ENCODE data around the gene DSCAM. TPM values are rescaled to one million over a fixed set of nuclear protein-coding genes. Genes with fewer than 3 reads are reported as not detected.

The DSCAM gene
- total RNA-seq, 1 experiment from 2014 or later: not detected

- BruUV-seq (replicated peaks): no TSS peak
- CTCF ChIA-PET: no interaction called here
These were observed 684.9 kb downstream of the DSCAM start for GRCh38 chr21:40162075-40162474.

GRCh38 chr21:40160911-40161310 is 686.0 kb downstream of the DSCAM start:
- H3K4me1 ChIP-seq (ENCODE audit: control insufficient read depth in 1 of 2, insufficient read depth in 2 of 2, low read length in 2 of 2): no peaks in the 10 kb centered on the region; a peak in 1 of 4 replicates
- H3K27ac ChIP-seq (ENCODE audit: low read depth, low read length): no peak overlapping the region
- ChIA-PET RAD21 (ENCODE audit: low non-redundant PET in 1 of 2, low total read pairs in 2 of 2, uncharacterized antibody in 2 of 2, unreplicated experiment in 2 of 2) (no interaction called here), CTCF (no interaction called here), POLR2A (no interaction called here)
- DNase-seq (ENCODE audit: low read depth, low spot score) (no peak), ATAC-seq (no peak)
- H3K27me3 ChIP-seq (ENCODE audit: insufficient read depth, low read length): no peaks in the 10 kb centered on the region
- H3K9me2 ChIP-seq (ENCODE audit: insufficient read depth): no peaks in the 10 kb centered on the region
- intact Hi-C loops (cut with micrococcal nuclease): no loop called here
- peaks cover 0 to 35% of the 10 kb centered on the region in 2 experiments; a peak in 2 of 4 replicates for H3K9me3 ChIP-seq (ENCODE audit: control insufficient read depth in 1 of 2, insufficient read depth in 1 of 2, low read depth in 1 of 2, low read length in 2 of 2)
- no peak overlapping the region for H3K4me2 ChIP-seq (ENCODE audit: low read length)
- H3K36me3 ChIP-seq (ENCODE audit: control insufficient read depth in 1 of 2, insufficient read depth in 2 of 2, low read length in 2 of 2): no peaks in the 10 kb centered on the region
- H3K79me2 ChIP-seq (ENCODE audit: insufficient read depth, low read length): no peaks in the 10 kb centered on the region
- H4K20me1 ChIP-seq (ENCODE audit: insufficient read depth): no peaks in the 10 kb centered on the region
- BruUV-seq (replicated peaks): no TSS peak
- no peak overlapping the region for H2AFZ ChIP-seq (ENCODE audit: low read depth, low read length, poor library complexity, severe bottlenecking)
- H3K9ac ChIP-seq (ENCODE audit: low read length): no peak overlapping the region
- H3K4me3 ChIP-seq (replicated peaks in 1 of 2; ENCODE audit: low read depth in 1 of 2, low read length in 2 of 2): no peak overlapping the region
- TF ChIP-seq ATF3 (IDR thresholded peaks at IDR 0.05) (no peak), SRF (IDR thresholded peaks at IDR 0.05; ENCODE audit: low read depth) (no peak), ZFX (IDR thresholded peaks at IDR 0.05) (no peak), ELF1 (IDR thresholded peaks at IDR 0.05; ENCODE audit: borderline replicate concordance, low read depth) (no peak), RAD21 (IDR thresholded peaks at IDR 0.05; ENCODE audit: low read depth) (no peak), SP1 (IDR thresholded peaks at IDR 0.05; ENCODE audit: low read depth) (no peak), JUND (IDR thresholded peaks at IDR 0.05) (no peak), CBX3 (IDR thresholded peaks at IDR 0.05; ENCODE audit: low read depth) (no peak), SIN3A (IDR thresholded peaks at IDR 0.05; ENCODE audit: low read depth) (no peak), CEBPB (IDR thresholded peaks at IDR 0.05; ENCODE audit: low read depth) (no peak), EZH2 (IDR thresholded peaks at IDR 0.05) (no peak), REST (IDR thresholded peaks at IDR 0.05; ENCODE audit: low read depth) (no peak), EGR1 (IDR thresholded peaks at IDR 0.05; ENCODE audit: low read depth) (no peak), POLR2A (IDR thresholded peaks at IDR 0.05; ENCODE audit: borderline replicate concordance, extremely low read depth, insufficient read depth, insufficient read length) (no peak), EZH2phosphoT487 (IDR thresholded peaks at IDR 0.05; ENCODE audit: borderline replicate concordance) (no peak), ZNF274 (IDR thresholded peaks at IDR 0.05; ENCODE audit: low read depth, low read length) (no peak), TCF7L2 (IDR thresholded peaks at IDR 0.05; ENCODE audit: borderline replicate concordance, extremely low read depth, insufficient read depth, insufficient read length) (no peak)
- TF ChIP-seq, protein P1, sequence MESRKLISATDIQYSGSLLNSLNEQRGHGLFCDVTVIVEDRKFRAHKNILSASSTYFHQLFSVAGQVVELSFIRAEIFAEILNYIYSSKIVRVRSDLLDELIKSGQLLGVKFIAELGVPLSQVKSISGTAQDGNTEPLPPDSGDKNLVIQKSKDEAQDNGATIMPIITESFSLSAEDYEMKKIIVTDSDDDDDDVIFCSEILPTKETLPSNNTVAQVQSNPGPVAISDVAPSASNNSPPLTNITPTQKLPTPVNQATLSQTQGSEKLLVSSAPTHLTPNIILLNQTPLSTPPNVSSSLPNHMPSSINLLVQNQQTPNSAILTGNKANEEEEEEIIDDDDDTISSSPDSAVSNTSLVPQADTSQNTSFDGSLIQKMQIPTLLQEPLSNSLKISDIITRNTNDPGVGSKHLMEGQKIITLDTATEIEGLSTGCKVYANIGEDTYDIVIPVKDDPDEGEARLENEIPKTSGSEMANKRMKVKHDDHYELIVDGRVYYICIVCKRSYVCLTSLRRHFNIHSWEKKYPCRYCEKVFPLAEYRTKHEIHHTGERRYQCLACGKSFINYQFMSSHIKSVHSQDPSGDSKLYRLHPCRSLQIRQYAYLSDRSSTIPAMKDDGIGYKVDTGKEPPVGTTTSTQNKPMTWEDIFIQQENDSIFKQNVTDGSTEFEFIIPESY (IDR thresholded peaks at IDR 0.05; ENCODE audit: extremely low read depth, insufficient replicate concordance, low read length): no peak

More at GRCh38 chr21:40162075-40162474, 684.9 kb downstream of the DSCAM start:
- H3K9ac ChIP-seq (ENCODE audit: low read length): no peak overlapping the region
- intact Hi-C loops (cut with micrococcal nuclease): no loop called here
- H3K79me2 ChIP-seq (ENCODE audit: insufficient read depth, low read length): no peaks in the 10 kb centered on the region
- no peaks in the 10 kb centered on the region for H3K9me2 ChIP-seq (ENCODE audit: insufficient read depth)
- DNase-seq (ENCODE audit: low read depth, low spot score): no peak
- no peak overlapping the region for H3K27ac ChIP-seq (ENCODE audit: low read depth, low read length)
- ChIA-PET POLR2A (no interaction called here), RAD21 (ENCODE audit: low non-redundant PET in 1 of 2, low total read pairs in 2 of 2, uncharacterized antibody in 2 of 2, unreplicated experiment in 2 of 2) (no interaction called here)
- H3K9me3 ChIP-seq (ENCODE audit: control insufficient read depth in 1 of 2, insufficient read depth in 1 of 2, low read depth in 1 of 2, low read length in 2 of 2): peaks cover 0 to 34% of the 10 kb centered on the region in 2 experiments; a peak in 2 of 4 replicates
- no peaks in the 10 kb centered on the region for H3K27me3 ChIP-seq (ENCODE audit: insufficient read depth, low read length)
- H3K4me3 ChIP-seq (replicated peaks in 1 of 2; ENCODE audit: low read depth in 1 of 2, low read length in 2 of 2): no peak overlapping the region
- ATAC-seq: no peak
- H3K4me1 ChIP-seq (ENCODE audit: control insufficient read depth in 1 of 2, insufficient read depth in 2 of 2, low read length in 2 of 2): no peaks in the 10 kb centered on the region
- no peaks in the 10 kb centered on the region for H4K20me1 ChIP-seq (ENCODE audit: insufficient read depth)
- H2AFZ ChIP-seq (ENCODE audit: low read depth, low read length, poor library complexity, severe bottlenecking): no peak overlapping the region
- H3K4me2 ChIP-seq (ENCODE audit: low read length): no peak overlapping the region
- TF ChIP-seq ZNF274 (IDR thresholded peaks at IDR 0.05; ENCODE audit: low read depth, low read length) (no peak), EZH2 (IDR thresholded peaks at IDR 0.05) (no peak)
- H3K36me3 ChIP-seq (ENCODE audit: control insufficient read depth in 1 of 2, insufficient read depth in 2 of 2, low read length in 2 of 2): no peaks in the 10 kb centered on the region

Measured in HCT116 (cell line).